ENCODE measurements around the gene PSMG4. TPM values are rescaled to one million over a fixed set of nuclear protein-coding genes. Genes with fewer than 3 reads are reported as not detected.

The PSMG4 gene
- total and polyA plus RNA-seq, 2 of the 8 experiments (the other 6 are each of a cell fraction or from before 2014, with no cell fraction given): 40.6 to 113 TPM

GRCh38 chr6:3285732-3286131 lies 27.0 kb downstream of the PSMG4 start:
- Histone ChIP-seq H4K5ac (ENCODE audit: insufficient read length, low read depth, low read length) (no peak overlapping the region), H2BK20ac (ENCODE audit: low read length) (no peak overlapping the region), H3K27ac (ENCODE audit: low read depth, low read length) (no peak overlapping the region), H3K23me2 (ENCODE audit: low read depth, low read length) (no peaks in the 10 kb centered on the region), H3K23ac (ENCODE audit: insufficient read length) (no peak overlapping the region), H3K14ac (ENCODE audit: insufficient read length) (no peak overlapping the region), H3K9me3 (ENCODE audit: insufficient read depth in 2 of 2, low read depth in 1 of 2, low read length in 1 of 2) (no peaks in the 10 kb centered on the region), H3K4ac (replicated peaks; ENCODE audit: insufficient read length, low read depth, low read length) (no peak overlapping the region), H3K9ac (replicated peaks in 1 of 4; ENCODE audit: extremely low read depth in 1 of 4, low read depth in 3 of 4, low read length in 3 of 4) (no peak overlapping the region), H3K79me2 (ENCODE audit: control insufficient read depth in 1 of 2, insufficient read depth in 2 of 2, low read length in 2 of 2) (no peaks in the 10 kb centered on the region), H2BK12ac (ENCODE audit: low read depth, low read length) (no peak overlapping the region), H2AK5ac (ENCODE audit: low read depth, low read length) (no peak overlapping the region), H3K4me3 (ENCODE audit: extremely low read depth in 1 of 4, insufficient read depth in 2 of 4, low read depth in 3 of 4, low read length in 4 of 4) (no peak overlapping the region), H3K27me3 (replicated peaks in 1 of 4; ENCODE audit: control insufficient read depth in 3 of 4, extremely low read depth in 1 of 4, insufficient read depth in 3 of 4, low read length in 3 of 4) (no peaks in the 10 kb centered on the region), H3K36me3 (ENCODE audit: control insufficient read depth in 2 of 4, insufficient read depth in 4 of 4, low read length in 3 of 4) (peaks cover 0 to 8% (median 2%) of the 10 kb centered on the region in 4 experiments; a peak in 2 of 8 replicates), H3K79me1 (ENCODE audit: low read depth, low read length) (no peaks in the 10 kb centered on the region), H3K18ac (ENCODE audit: extremely low read depth, low read length) (no peak overlapping the region), H3K4me1 (replicated peaks in 1 of 4; ENCODE audit: control insufficient read depth in 3 of 4, insufficient read depth in 4 of 4, low read length in 3 of 4) (peaks cover 11 to 15% (median 15%) of the 10 kb centered on the region in 4 experiments), H4K8ac (ENCODE audit: extremely low read depth, insufficient read depth, low read length) (peak overlapping the region; percentile 36), H2BK15ac (ENCODE audit: low read length) (no peak overlapping the region), H2BK120ac (replicated peaks; ENCODE audit: low read depth, low read length) (no peak overlapping the region), H4K91ac (replicated peaks; ENCODE audit: insufficient read length, low read length) (no peak overlapping the region), H3K4me2 (ENCODE audit: insufficient read depth in 1 of 2, low read depth in 2 of 2, low read length in 2 of 2) (no peak overlapping the region), H4K20me1 (replicated peaks in 1 of 2; ENCODE audit: control insufficient read depth in 1 of 2, insufficient read depth in 2 of 2, low read length in 2 of 2) (no peaks in the 10 kb centered on the region), H2BK5ac (ENCODE audit: low read depth, low read length) (peak overlapping the region; percentile 24; the same call in 1 of the 2 replicates), H2AFZ (ENCODE audit: low read length) (no peak overlapping the region), H3K56ac (replicated peaks; ENCODE audit: insufficient read length, low read depth, low read length) (no peak overlapping the region)
- ChIA-PET POLR2A (ENCODE audit: partially characterized antibody) (interaction anchor here (0.6 kb wide), 1 partner anchor 610 kb away, joined by 3 read pairs; no protein-coding TSS in a partner anchor), CTCF (ENCODE audit: partially characterized antibody) (interaction anchor here (0.7 to 5.1 kb wide), 10 partner anchors 11 to 124 kb away, joined by 3 to 35 read pairs (median 4); no protein-coding TSS in a partner anchor)
- TF ChIP-seq POU5F1 (IDR thresholded peaks at IDR 0.05; ENCODE audit: low read depth, low read length) (no peak), SUZ12 (IDR thresholded peaks at IDR 0.05; ENCODE audit: low read length) (no peak), SRF (IDR thresholded peaks at IDR 0.05; ENCODE audit: low read depth, low read length) (no peak), SP2 (IDR thresholded peaks at IDR 0.05; ENCODE audit: low read length) (no peak), EP300 (IDR thresholded peaks at IDR 0.05; ENCODE audit: borderline replicate concordance in 1 of 2, low read depth in 2 of 2, low read length in 2 of 2) (no peak), JUND (IDR thresholded peaks at IDR 0.05; ENCODE audit: low read length) (no peak), SAP30 (IDR thresholded peaks at IDR 0.05; ENCODE audit: insufficient read depth, insufficient replicate concordance, low read length) (no peak), TAF7 (optimal IDR thresholded peaks at IDR 0.05; ENCODE audit: borderline replicate concordance, low read depth, low read length) (no peak), NANOG (IDR thresholded peaks at IDR 0.05; ENCODE audit: insufficient read depth, low read depth, low read length, poor library complexity, severe bottlenecking) (no peak), RXRA (IDR thresholded peaks at IDR 0.05; ENCODE audit: insufficient read depth, low read depth, low read length) (no peak), TBP (IDR thresholded peaks at IDR 0.05; ENCODE audit: low read depth, low read length) (no peak)
- no peak for FAIRE-seq
- no peak for DNase-seq (ENCODE audit: low read depth in 1 of 2, low spot score in 2 of 2)
- 83% methylated on average over 14 of the region's 14 CpGs; no CpG with 5 or more reads in 1 of the 2 experiments for WGBS, 2 experiments (ENCODE audit: extremely low coverage in 1 of 2, insufficient coverage in 1 of 2, insufficient read length in 1 of 2, insufficient replicate concordance in 2 of 2, low coverage in 1 of 2, low lambda C conversion rate in 2 of 2, missing lambda C conversion rate in 1 of 2)

Data from H1 (cell line).